Memory B cell (primary cell): ENCODE measurements around the gene ZFR.

Source experiments
- ATAC-seq: fragments of 150-1000 bp; cut with Tn5 transposase; 2 replicates; pipeline ENCODE4 v1.10.0; 2021; ENCODE audit warnings: low read depth, mild to moderate bottlenecking, moderate library complexity
- DNase-seq, 2 donors: peaks; one replicate each; pipeline ENCODE4 v3.0.0; 2022; ENCODE audit warnings: low spot score in 2 of 2
- H3K27ac Mint-ChIP-seq: one replicate; pipeline ENCODE4 v1.8.0; 2022; ENCODE audit warnings: mild to moderate bottlenecking, moderate library complexity, mixed read lengths
- H3K27me3 Mint-ChIP-seq: one replicate; pipeline ENCODE4 v1.8.0; 2022; ENCODE audit warnings: mixed read lengths
- H3K36me3 Mint-ChIP-seq: one replicate; pipeline ENCODE4 v1.8.0; 2022; ENCODE audit warnings: mild to moderate bottlenecking, mixed read lengths
- H3K4me1 Mint-ChIP-seq: one replicate; pipeline ENCODE4 v1.8.0; 2022; ENCODE audit warnings: mixed read lengths
- H3K4me3 Mint-ChIP-seq: one replicate; pipeline ENCODE4 v1.8.0; 2022; ENCODE audit warnings: mild to moderate bottlenecking, moderate library complexity, mixed read lengths
- H3K9me3 Mint-ChIP-seq: one replicate; pipeline ENCODE4 v1.8.0; 2022; ENCODE audit warnings: mixed read lengths

Gene ZFR

GRCh38 chr5:32352685-32353084 lies 91.9 kb downstream of the ZFR start:
- ATAC-seq (no peak), DNase-seq (no peak)
- Mint-ChIP-seq H3K4me3 (no peak overlapping the region), H3K36me3 (peaks cover 10% of the 10 kb centered on the region), H3K27ac (no peak overlapping the region), H3K4me1 (no peaks in the 10 kb centered on the region), H3K9me3 (peaks cover 2% of the 10 kb centered on the region), H3K27me3 (no peaks in the 10 kb centered on the region)

- DNase-seq (no peak), ATAC-seq (no peak)
- Mint-ChIP-seq H3K4me1 (no peaks in the 10 kb centered on the region), H3K4me3 (no peak overlapping the region), H3K27ac (no peak overlapping the region), H3K36me3 (peaks cover 3% of the 10 kb centered on the region), H3K27me3 (no peaks in the 10 kb centered on the region), H3K9me3 (peaks cover 6% of the 10 kb centered on the region)
Measured at GRCh38 chr5:32346869-32347268, 97.7 kb downstream of the ZFR start.

- DNase-seq, result no peak
- Mint-ChIP-seq H3K27me3 (no peaks in the 10 kb centered on the region), H3K27ac (no peak overlapping the region), H3K4me3 (no peak overlapping the region), H3K4me1 (no peaks in the 10 kb centered on the region), H3K9me3 (peaks cover 11% of the 10 kb centered on the region), H3K36me3 (peaks cover 3% of the 10 kb centered on the region)
- no peak for ATAC-seq
Measured at GRCh38 chr5:32343058-32343672, 101.4 kb downstream of the ZFR start.

GRCh38 chr5:32342656-32343055 lies 101.9 kb downstream of the ZFR start:
- DNase-seq (no peak), ATAC-seq (no peak)
- no peaks in the 10 kb centered on the region for H3K4me1 Mint-ChIP-seq
- no peak overlapping the region for H3K27ac Mint-ChIP-seq
- peaks cover 10% of the 10 kb centered on the region for H3K9me3 Mint-ChIP-seq
- H3K36me3 Mint-ChIP-seq, result peaks cover under 1% of the 10 kb centered on the region
- H3K27me3 Mint-ChIP-seq, result no peaks in the 10 kb centered on the region
- H3K4me3 Mint-ChIP-seq, result no peak overlapping the region

- Mint-ChIP-seq H3K27ac (no peak overlapping the region), H3K27me3 (no peaks in the 10 kb centered on the region), H3K9me3 (peaks cover 7% of the 10 kb centered on the region), H3K4me1 (no peaks in the 10 kb centered on the region), H3K36me3 (no peaks in the 10 kb centered on the region), H3K4me3 (no peak overlapping the region)
- ATAC-seq (no peak), DNase-seq (no peak)
Measured at GRCh38 chr5:32339878-32340277, 104.7 kb downstream of the ZFR start.

- no peak for DNase-seq
Measured at GRCh38 chr5:32339198-32339597, 105.3 kb downstream of the ZFR start.

GRCh38 chr5:32332966-32333365 lies 111.6 kb downstream of the ZFR start:
- no peak for DNase-seq
- no peak overlapping the region for H3K27ac Mint-ChIP-seq
- no peak overlapping the region for H3K4me3 Mint-ChIP-seq
- H3K9me3 Mint-ChIP-seq, result no peaks in the 10 kb centered on the region
- H3K4me1 Mint-ChIP-seq, result peaks cover 3% of the 10 kb centered on the region
- ATAC-seq, result no peak
- H3K36me3 Mint-ChIP-seq, result no peaks in the 10 kb centered on the region
- no peaks in the 10 kb centered on the region for H3K27me3 Mint-ChIP-seq

More at GRCh38 chr5:32339198-32339597, 105.3 kb downstream of the ZFR start:
- Mint-ChIP-seq H3K4me3 (no peak overlapping the region), H3K9me3 (peaks cover 7% of the 10 kb centered on the region), H3K27me3 (no peaks in the 10 kb centered on the region), H3K36me3 (no peaks in the 10 kb centered on the region), H3K27ac (no peak overlapping the region), H3K4me1 (no peaks in the 10 kb centered on the region)
- no peak for ATAC-seq

- no peaks in the 10 kb centered on the region for H3K9me3 Mint-ChIP-seq
- no peak overlapping the region for H3K27ac Mint-ChIP-seq
- no peaks in the 10 kb centered on the region for H3K36me3 Mint-ChIP-seq
- peaks cover 3% of the 10 kb centered on the region for H3K4me1 Mint-ChIP-seq
- no peak for ATAC-seq
- no peak overlapping the region for H3K4me3 Mint-ChIP-seq
- no peak for DNase-seq
- no peaks in the 10 kb centered on the region for H3K27me3 Mint-ChIP-seq
Measured at GRCh38 chr5:32332361-32332760, 112.2 kb downstream of the ZFR start.

- no peak overlapping the region for H3K27ac Mint-ChIP-seq
- no peaks in the 10 kb centered on the region for H3K27me3 Mint-ChIP-seq
- H3K4me3 Mint-ChIP-seq, result no peak overlapping the region
Measured at GRCh38 chr5:32331935-32332274, 112.6 kb downstream of the ZFR start.

GRCh38 chr5:32331217-32331934 lies 113.2 kb downstream of the ZFR start:
- no peak overlapping the region for H3K4me3 Mint-ChIP-seq
- H3K27me3 Mint-ChIP-seq, result no peaks in the 10 kb centered on the region
- H3K36me3 Mint-ChIP-seq, result no peaks in the 10 kb centered on the region
- DNase-seq (no peak), ATAC-seq (no peak)
- no peak overlapping the region for H3K27ac Mint-ChIP-seq
- H3K9me3 Mint-ChIP-seq, result no peaks in the 10 kb centered on the region
- H3K4me1 Mint-ChIP-seq, result peaks cover 3% of the 10 kb centered on the region

More at GRCh38 chr5:32331935-32332274, 112.6 kb downstream of the ZFR start:
- Mint-ChIP-seq H3K4me1 (peaks cover 3% of the 10 kb centered on the region), H3K9me3 (no peaks in the 10 kb centered on the region), H3K36me3 (no peaks in the 10 kb centered on the region)
- DNase-seq, result no peak
- no peak for ATAC-seq

GRCh38 chr5:32330126-32330971 lies 114.2 kb downstream of the ZFR start:
- DNase-seq (no peak), ATAC-seq (no peak)
- Mint-ChIP-seq H3K27me3 (no peaks in the 10 kb centered on the region), H3K4me3 (no peak overlapping the region), H3K4me1 (peaks cover 3% of the 10 kb centered on the region), H3K27ac (peak overlapping the region; percentile 37), H3K9me3 (no peaks in the 10 kb centered on the region), H3K36me3 (no peaks in the 10 kb centered on the region)

- Mint-ChIP-seq H3K4me3 (no peak overlapping the region), H3K27me3 (no peaks in the 10 kb centered on the region), H3K4me1 (peaks cover 3% of the 10 kb centered on the region), H3K36me3 (no peaks in the 10 kb centered on the region), H3K27ac (no peak overlapping the region), H3K9me3 (no peaks in the 10 kb centered on the region)
- ATAC-seq (peak; percentile 91), DNase-seq (peak; percentile 45 to 46)
Measured at GRCh38 chr5:32329395-32329834, 115.1 kb downstream of the ZFR start.

GRCh38 chr5:32326216-32326772 lies 118.2 kb downstream of the ZFR start:
- Mint-ChIP-seq H3K27me3 (no peaks in the 10 kb centered on the region), H3K4me3 (no peak overlapping the region), H3K36me3 (peaks cover 4% of the 10 kb centered on the region), H3K4me1 (peaks cover 3% of the 10 kb centered on the region), H3K9me3 (peaks cover 5% of the 10 kb centered on the region), H3K27ac (no peak overlapping the region)
- DNase-seq (no peak), ATAC-seq (no peak)

GRCh38 chr5:32325616-32326015 lies 118.9 kb downstream of the ZFR start:
- DNase-seq, result no peak
- Mint-ChIP-seq H3K27ac (no peak overlapping the region), H3K27me3 (no peaks in the 10 kb centered on the region), H3K36me3 (peaks cover 4% of the 10 kb centered on the region), H3K4me1 (peaks cover 3% of the 10 kb centered on the region), H3K4me3 (no peak overlapping the region), H3K9me3 (peaks cover 5% of the 10 kb centered on the region)
- ATAC-seq, result no peak
